ENCODE measurements around the gene PRRC2C. TPM values are rescaled to one million over a fixed set of nuclear protein-coding genes. Genes with fewer than 3 reads are reported as not detected.
"Not testable (repeated sequence)": the region's sequence is repeated elsewhere in the genome, so short reads cannot be mapped to it uniquely, and the experiment has no call there.

The PRRC2C gene
- total RNA-seq (100 to 1,000 TPM in 2 of 9 donors, 10 to 100 TPM in 7; 47.8 to 103 (median 66.1) TPM), polyA plus RNA-seq (10 to 100 TPM; 44.4 to 64.4 (median 46.5) TPM)
- long read RNA-seq, donor 1, partial matches to known transcripts = 9 of 9 reads
- long read RNA-seq, donor 1, other reads (novel, unspliced or antisense) = 0 of 9 reads
- long read RNA-seq, donor 2, partial matches to known transcripts = 20 of 22 reads
- long read RNA-seq, donor 2, other reads (novel, unspliced or antisense) = 0 of 22 reads
- long read RNA-seq, donor 3, partial matches to known transcripts = 12 of 14 reads
- long read RNA-seq, donor 3, other reads (novel, unspliced or antisense) = 0 of 14 reads
- long read RNA-seq, donor 4, partial matches to known transcripts = 39 of 42 reads
- long read RNA-seq, donor 4, other reads (novel, unspliced or antisense) = 2 of 42 reads
- long read RNA-seq, donor 5, partial matches to known transcripts = 8 of 10 reads
- long read RNA-seq, donor 5, other reads (novel, unspliced or antisense) = 0 of 10 reads
- long read RNA-seq, donor 6, partial matches to known transcripts = 23 of 29 reads
- long read RNA-seq, donor 6, other reads (novel, unspliced or antisense) = 4 of 29 reads
- long read RNA-seq, donor 7, partial matches to known transcripts = 7 of 7 reads
- long read RNA-seq, donor 7, other reads (novel, unspliced or antisense) = 0 of 7 reads
- long read RNA-seq, donor 8, partial matches to known transcripts = 104 of 106 reads
- long read RNA-seq, donor 8, other reads (novel, unspliced or antisense) = 0 of 106 reads
- long read RNA-seq, donor 9, partial matches to known transcripts = 50 of 52 reads
- long read RNA-seq, donor 9, other reads (novel, unspliced or antisense) = 0 of 52 reads
- long read RNA-seq, donor 10, partial matches to known transcripts = 5 of 5 reads
- long read RNA-seq, donor 10, other reads (novel, unspliced or antisense) = 0 of 5 reads

DNA sequence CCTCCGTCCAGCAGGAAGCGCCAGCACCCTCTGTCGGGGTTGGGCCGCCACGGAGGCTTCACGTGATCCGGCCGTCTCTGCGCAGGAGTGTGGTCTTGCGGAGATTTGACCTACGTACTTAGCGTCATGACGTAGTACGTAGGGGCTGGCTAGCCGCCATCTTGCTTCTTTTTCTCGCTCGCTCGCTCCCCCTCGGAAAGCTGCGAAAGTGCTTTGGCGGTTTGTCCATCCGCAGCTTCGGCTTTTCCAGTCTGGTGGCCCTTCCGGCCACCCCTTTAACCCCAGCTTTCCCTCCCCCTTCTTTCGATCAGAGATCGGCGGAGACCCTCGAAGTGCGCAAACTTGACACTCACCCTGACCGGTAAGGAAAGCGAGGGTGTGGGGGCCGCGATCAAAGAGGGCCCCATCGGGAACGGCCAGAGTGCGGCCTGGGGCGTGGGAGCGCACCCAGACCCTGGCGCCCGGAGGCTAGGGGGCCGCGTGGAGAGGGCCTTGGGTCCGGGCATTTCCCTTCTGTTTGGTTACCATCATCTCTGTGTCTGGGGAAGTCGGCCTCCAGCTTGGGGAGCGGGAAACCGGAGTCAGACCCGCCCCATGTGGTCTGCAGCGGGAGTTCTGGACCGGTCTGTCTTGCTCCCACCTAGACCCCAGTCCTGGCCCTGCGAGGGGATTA is at the start of gene PRRC2C:
Gene PRRC2C, plus strand, starts transcription at position 156 of the 673 bp plus-strand sequence. CDS start 26,559 bp downstream, outside the sequence.
- H3K4me1 ChIP-seq (replicated peaks in 1 of 2) = peaks cover 12 to 41% of the 10 kb centered on the region in 2 donors
- peak within 1 kb of the TSS; percentile 91 to 100 (median 99) for H3K27ac ChIP-seq
- TF ChIP-seq POLR2A (IDR thresholded peaks at IDR 0.05) = peak in 1 of 2 donors; percentile 78
- TF ChIP-seq, protein P1, sequence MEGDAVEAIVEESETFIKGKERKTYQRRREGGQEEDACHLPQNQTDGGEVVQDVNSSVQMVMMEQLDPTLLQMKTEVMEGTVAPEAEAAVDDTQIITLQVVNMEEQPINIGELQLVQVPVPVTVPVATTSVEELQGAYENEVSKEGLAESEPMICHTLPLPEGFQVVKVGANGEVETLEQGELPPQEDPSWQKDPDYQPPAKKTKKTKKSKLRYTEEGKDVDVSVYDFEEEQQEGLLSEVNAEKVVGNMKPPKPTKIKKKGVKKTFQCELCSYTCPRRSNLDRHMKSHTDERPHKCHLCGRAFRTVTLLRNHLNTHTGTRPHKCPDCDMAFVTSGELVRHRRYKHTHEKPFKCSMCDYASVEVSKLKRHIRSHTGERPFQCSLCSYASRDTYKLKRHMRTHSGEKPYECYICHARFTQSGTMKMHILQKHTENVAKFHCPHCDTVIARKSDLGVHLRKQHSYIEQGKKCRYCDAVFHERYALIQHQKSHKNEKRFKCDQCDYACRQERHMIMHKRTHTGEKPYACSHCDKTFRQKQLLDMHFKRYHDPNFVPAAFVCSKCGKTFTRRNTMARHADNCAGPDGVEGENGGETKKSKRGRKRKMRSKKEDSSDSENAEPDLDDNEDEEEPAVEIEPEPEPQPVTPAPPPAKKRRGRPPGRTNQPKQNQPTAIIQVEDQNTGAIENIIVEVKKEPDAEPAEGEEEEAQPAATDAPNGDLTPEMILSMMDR (IDR thresholded peaks at IDR 0.05) = peak in 5 of 6 experiments; percentile 18 to 88 (median 74)
- no peaks in the 10 kb centered on the region for H3K9me3 ChIP-seq (replicated peaks in 1 of 3)
- H3K4me3 ChIP-seq = peak within 1 kb of the TSS; percentile 55 to 97 (median 74)
- 0 to 1% (median 1%) methylated on average over 25 to 50 of the region's 50 CpGs for WGBS, 4 donors
- no peaks in the 10 kb centered on the region for H3K36me3 ChIP-seq (replicated peaks in 1 of 2)
- peak; percentile 97 to 99 (median 99) for DNase-seq
- no peaks in the 10 kb centered on the region for H3K27me3 ChIP-seq
- intact Hi-C loops (cut with DNase I) = loop anchor here in 1 of 2 donors (10.0 kb wide), 2 partner anchors 99 to 229 kb away; no protein-coding TSS in a partner anchor

DNA sequence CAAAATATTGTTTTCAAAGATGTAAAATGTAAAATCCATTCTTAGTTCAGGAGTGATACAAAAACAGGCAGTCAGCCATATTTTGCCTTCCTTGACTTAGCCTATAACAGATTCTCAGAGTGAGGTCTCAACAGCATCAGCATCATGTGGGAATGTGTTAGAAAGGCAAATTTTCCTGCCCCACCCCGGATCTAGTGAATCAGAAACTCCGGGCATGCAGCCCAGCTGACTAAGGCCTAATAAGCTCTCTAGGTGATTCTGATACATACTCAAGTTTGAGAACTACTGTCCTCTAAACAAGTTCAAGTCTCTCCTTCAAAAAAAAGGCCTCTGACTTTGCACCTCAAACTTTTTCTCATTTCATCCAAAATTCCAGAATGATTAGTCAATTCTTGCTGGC is 46.9 kb upstream of the PRRC2C start:
- TF ChIP-seq, protein P1 (IDR thresholded peaks at IDR 0.05) = no peak
- TF ChIP-seq POLR2A (IDR thresholded peaks at IDR 0.05) = no peak
- Histone ChIP-seq H3K27me3 (no peaks in the 10 kb centered on the region), H3K36me3 (replicated peaks in 1 of 2) (no peaks in the 10 kb centered on the region), H3K4me3 (no peak overlapping the region), H3K4me1 (replicated peaks in 1 of 2) (no peaks in the 10 kb centered on the region), H3K9me3 (replicated peaks in 1 of 3) (no peaks in the 10 kb centered on the region), H3K27ac (no peak overlapping the region)
- peak; percentile 57 to 86 (median 75) for DNase-seq
- intact Hi-C loops (cut with DNase I) = no loop called here
- WGBS, 4 donors = 27 to 35% (median 33%) methylated on average over 2 of the region's 2 CpGs

DNA sequence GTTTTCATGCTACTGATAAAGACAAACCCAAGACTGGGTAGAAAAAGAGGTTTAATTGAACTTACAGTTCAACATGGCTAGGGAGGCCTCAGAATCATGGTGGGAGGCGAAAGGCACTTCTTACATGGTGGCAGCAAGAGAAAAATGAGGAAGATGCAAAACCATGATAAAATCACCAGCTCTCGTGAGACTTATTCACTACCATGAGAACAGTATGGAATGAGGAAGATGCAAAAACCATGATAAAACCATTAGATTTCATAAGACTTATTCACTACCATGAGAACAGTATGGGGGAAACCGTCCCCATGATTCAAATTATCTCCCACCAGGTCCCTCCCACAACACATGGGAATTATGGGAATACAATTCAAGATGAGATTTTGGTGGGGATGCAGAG is 45.1 kb upstream of the PRRC2C start:
- H3K27ac ChIP-seq; H3K36me3 ChIP-seq (replicated peaks in 1 of 2); H3K27me3 ChIP-seq; intact Hi-C loops (cut with DNase I); DNase-seq; H3K4me1 ChIP-seq (replicated peaks in 1 of 2); H3K4me3 ChIP-seq; H3K9me3 ChIP-seq (replicated peaks in 1 of 3): not testable (repeated sequence)
- 90 to 95% (median 92%) methylated on average over 3 of the region's 3 CpGs for WGBS, 4 donors

DNA sequence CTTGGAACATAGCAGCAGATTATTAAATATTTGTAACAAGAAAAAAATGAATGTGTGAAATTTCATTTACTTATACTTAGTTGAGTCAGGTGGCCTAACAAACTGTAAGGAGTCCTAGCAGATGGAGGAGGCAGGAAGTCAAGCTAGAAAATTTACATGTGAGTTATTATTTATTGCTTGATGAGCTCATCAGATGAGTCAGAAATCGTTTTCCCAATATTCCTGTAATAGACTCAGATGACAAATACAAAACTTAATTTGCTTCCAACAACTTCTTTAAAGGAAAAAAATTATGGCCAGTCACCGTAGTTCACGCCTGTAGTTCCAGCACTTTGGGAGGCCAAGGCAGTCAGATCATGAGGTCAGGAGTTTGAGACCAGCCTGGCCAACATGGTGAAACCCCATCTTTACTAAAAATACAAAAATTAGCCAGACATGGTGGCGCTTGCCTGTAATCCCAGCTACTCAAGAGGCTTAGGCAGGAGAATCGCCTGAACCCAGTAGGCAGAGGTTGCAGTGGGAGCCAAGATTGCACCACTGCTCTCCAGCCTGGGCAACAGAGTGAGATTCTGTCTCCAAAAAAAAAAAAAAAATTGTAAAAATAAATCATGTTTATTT is 43.9 kb upstream of the PRRC2C start:
- H3K36me3 ChIP-seq (replicated peaks in 1 of 2); H3K9me3 ChIP-seq (replicated peaks in 1 of 3); H3K4me1 ChIP-seq (replicated peaks in 1 of 2); H3K4me3 ChIP-seq; H3K27me3 ChIP-seq; intact Hi-C loops (cut with DNase I): not testable (repeated sequence)
- H3K27ac ChIP-seq = peak overlapping the region in 3 of 5 donors; percentile 17 to 62 (median 27)
- 50 to 69% (median 54%) methylated on average over 5 of the region's 5 CpGs for WGBS, 4 donors
- DNase-seq = peak in 4 of 7 donors; percentile 29 to 44 (median 36)

Measured in adrenal gland (tissue), 19 donors.